HepG2 (cell line): ENCODE data around the gene ABHD6. TPM values are rescaled to one million over a fixed set of nuclear protein-coding genes. Genes with fewer than 3 reads are reported as not detected.
A peak's percentile ranks its signal among the peaks of the same experiment; 100 is the strongest.

ENCODE experiments used
- ASH2L ChIP-seq: fragments of 300-600, 200-600 bp; sonication (generic); IDR thresholded peaks from 2 replicates; pipeline ENCODE4 v1.7.0; 2017; ENCODE audit warnings: low read depth, mild to moderate bottlenecking, moderate library complexity, mixed read lengths, low read length; ENCODE audit not compliant: insufficient read length
- KDM6A ChIP-seq: IDR thresholded peaks from 2 replicates; pipeline ENCODE4 v1.6.1; 2016; ENCODE audit warnings: low read depth
- PHF20 ChIP-seq: sonication (generic); formaldehyde crosslinking; IDR thresholded peaks from 2 replicates; pipeline ENCODE4 v1.5.0; 2020; ENCODE audit warnings: mild to moderate bottlenecking, missing genetic modification reagents
- SPEN ChIP-seq: sonication (generic); formaldehyde crosslinking; IDR thresholded peaks from 2 replicates; pipeline ENCODE4 v1.5.1; 2020; ENCODE audit warnings: low read depth, mild to moderate bottlenecking, missing genetic modification reagents
- ZMYM3 ChIP-seq: sonication (generic); formaldehyde crosslinking; IDR thresholded peaks from 2 replicates; pipeline ENCODE4 v1.5.1; 2020; ENCODE audit warnings: mild to moderate bottlenecking, missing genetic modification reagents
- ZNF30 ChIP-seq: sonication (generic); formaldehyde crosslinking; IDR thresholded peaks from 2 replicates; pipeline ENCODE4 v1.5.0; 2020; ENCODE audit warnings: mild to moderate bottlenecking, missing genetic modification reagents
- polyA plus RNA-seq, 8 experiments: library from polyadenylated mRNA; depleted of rRNA in 3 of 8; stranded (reverse) in 7 of 8; unstranded in 1 of 8; fragments of >200 nt; fragmentation: Illumina TruSeq in 4 of 8; extraction: Trizol in 4 of 8; gene quantifications; 2 replicates each; pipeline versions ENCODE4 v1.2.1 to v1.2.3, GENCODE V29; 2011 to 2016; ENCODE audit warnings: low read depth in 4 of 8, missing spikeins in 1 of 8, mixed read lengths in 1 of 8; ENCODE audit not compliant: insufficient read depth in 1 of 8
- total RNA-seq, 5 experiments: library from RNA; depleted of rRNA; stranded (reverse); fragments of >200 nt; fragmentation: Illumina TruSeq; extraction: Trizol; gene quantifications; 2 replicates each; pipeline ENCODE4 v1.2.3, GENCODE V29; 2016; ENCODE audit warnings: low read depth in 1 of 5
- TF ChIP-seq, protein P1 (sequence below): sonication (generic); formaldehyde crosslinking; IDR thresholded peaks from 2 replicates; pipeline ENCODE4 v1.4.0; 2020; ENCODE audit warnings: missing genetic modification reagents
- TF ChIP-seq, protein P2 (sequence below): sonication (generic); formaldehyde crosslinking; IDR thresholded peaks from 2 replicates; pipeline ENCODE4 v1.4.0; 2020; ENCODE audit warnings: missing genetic modification reagents

The ABHD6 gene
- total and polyA plus RNA-seq, 2 of the 13 experiments (the other 11 are each of a cell fraction or from before 2014, with no cell fraction given), result 9.0 to 17.2 TPM

DNA sequence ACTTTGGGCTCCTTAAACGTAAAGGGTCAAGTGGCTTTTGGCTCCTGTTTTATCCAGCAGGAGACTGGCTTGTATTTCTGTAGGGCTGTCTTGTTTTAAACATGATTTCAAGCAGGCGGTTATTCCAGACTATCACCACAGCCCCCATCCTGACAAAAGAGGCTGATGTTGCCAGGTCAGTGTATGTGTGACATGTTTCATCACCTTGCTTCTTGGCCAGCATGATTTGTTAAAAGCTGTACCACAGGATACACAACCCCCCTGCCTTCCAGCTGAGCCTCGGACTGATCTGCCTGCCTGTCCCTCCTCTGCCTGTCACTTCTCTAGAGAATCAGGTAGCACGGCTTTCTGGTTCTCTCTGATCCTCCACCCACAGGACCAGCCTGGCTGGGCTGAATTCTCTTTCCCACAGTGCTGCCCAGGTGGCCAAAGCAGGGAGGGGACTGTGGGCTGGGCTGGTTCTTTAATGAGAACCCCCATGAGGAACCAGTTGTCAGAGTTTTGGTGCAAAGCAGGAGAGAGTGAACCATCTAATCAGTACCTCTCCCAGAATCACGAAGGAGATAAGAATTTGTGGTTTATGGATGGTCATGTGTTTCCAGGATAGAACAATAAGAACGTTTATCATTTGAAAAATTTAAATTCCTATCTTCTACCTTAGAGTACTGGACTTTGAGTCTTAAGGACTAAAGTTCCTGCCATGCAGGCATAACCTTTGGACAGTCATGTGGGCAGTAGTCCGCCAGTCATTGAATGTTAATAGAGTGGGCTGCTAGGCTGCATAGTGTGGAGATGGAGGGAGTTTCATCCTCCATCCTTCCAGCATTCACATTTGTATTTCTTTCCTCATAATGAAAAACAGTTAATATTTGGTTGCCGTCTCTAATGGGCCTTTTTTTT is 8.8 kb downstream of the ABHD6 start (continued):
- no peak for TF ChIP-seq SPEN (CRISPR knock-in tag)
- no peak for TF ChIP-seq ZNF30
- TF ChIP-seq, protein P1, sequence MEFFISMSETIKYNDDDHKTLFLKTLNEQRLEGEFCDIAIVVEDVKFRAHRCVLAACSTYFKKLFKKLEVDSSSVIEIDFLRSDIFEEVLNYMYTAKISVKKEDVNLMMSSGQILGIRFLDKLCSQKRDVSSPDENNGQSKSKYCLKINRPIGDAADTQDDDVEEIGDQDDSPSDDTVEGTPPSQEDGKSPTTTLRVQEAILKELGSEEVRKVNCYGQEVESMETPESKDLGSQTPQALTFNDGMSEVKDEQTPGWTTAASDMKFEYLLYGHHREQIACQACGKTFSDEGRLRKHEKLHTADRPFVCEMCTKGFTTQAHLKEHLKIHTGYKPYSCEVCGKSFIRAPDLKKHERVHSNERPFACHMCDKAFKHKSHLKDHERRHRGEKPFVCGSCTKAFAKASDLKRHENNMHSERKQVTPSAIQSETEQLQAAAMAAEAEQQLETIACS (CRISPR knock-in tag), result no peak
- TF ChIP-seq KDM6A (CRISPR knock-in tag), result no peak
- TF ChIP-seq, protein P2, sequence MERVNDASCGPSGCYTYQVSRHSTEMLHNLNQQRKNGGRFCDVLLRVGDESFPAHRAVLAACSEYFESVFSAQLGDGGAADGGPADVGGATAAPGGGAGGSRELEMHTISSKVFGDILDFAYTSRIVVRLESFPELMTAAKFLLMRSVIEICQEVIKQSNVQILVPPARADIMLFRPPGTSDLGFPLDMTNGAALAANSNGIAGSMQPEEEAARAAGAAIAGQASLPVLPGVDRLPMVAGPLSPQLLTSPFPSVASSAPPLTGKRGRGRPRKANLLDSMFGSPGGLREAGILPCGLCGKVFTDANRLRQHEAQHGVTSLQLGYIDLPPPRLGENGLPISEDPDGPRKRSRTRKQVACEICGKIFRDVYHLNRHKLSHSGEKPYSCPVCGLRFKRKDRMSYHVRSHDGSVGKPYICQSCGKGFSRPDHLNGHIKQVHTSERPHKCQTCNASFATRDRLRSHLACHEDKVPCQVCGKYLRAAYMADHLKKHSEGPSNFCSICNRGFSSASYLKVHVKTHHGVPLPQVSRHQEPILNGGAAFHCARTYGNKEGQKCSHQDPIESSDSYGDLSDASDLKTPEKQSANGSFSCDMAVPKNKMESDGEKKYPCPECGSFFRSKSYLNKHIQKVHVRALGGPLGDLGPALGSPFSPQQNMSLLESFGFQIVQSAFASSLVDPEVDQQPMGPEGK (CRISPR knock-in tag), result no peak
- TF ChIP-seq PHF20, result no peak
- TF ChIP-seq ZMYM3 (CRISPR knock-in tag), result no peak
- TF ChIP-seq ASH2L, result peak; percentile 40
